Prostate gland (tissue), 2 donors: ENCODE results near the gene AHNAK2. TPM values are rescaled to one million over a fixed set of nuclear protein-coding genes. Genes with fewer than 3 reads are reported as not detected.

Experiments
- DNase-seq: peaks from one replicate; pipeline ENCODE4 v3.0.0-alpha.2; 2019; ENCODE audit warnings: low spot score
- H3K27ac ChIP-seq, 2 donors: fragments of 200-600 bp; sonication (generic); 2 replicates each; pipeline ENCODE4 v1.5.1; 2017 to 2019
- H3K27me3 ChIP-seq: fragments of 200-600 bp; sonication (generic); replicated peaks from 2 replicates; pipeline ENCODE4 v1.5.1; 2019; ENCODE audit not compliant: insufficient read depth
- H3K36me3 ChIP-seq, 2 donors: fragments of 200-600 bp; sonication (generic); 1 replicate in 1 of 2; 2 replicates in 1 of 2; pipeline versions ENCODE4 v1.5.1 to v1.8.1; 2017 to 2019
- H3K4me1 ChIP-seq: fragments of 200-600 bp; sonication (generic); replicated peaks from 2 replicates; pipeline ENCODE4 v1.5.1; 2019
- H3K4me3 ChIP-seq, 2 donors: fragments of 200-600 bp; sonication (generic); 2 replicates each; pipeline ENCODE4 v1.5.1; 2017 to 2019
- H3K9me3 ChIP-seq: fragments of 200-600 bp; sonication (generic); 2 replicates; pipeline ENCODE4 v1.5.1; 2017
- POLR2A ChIP-seq: fragments of 450-650 bp; IDR thresholded peaks from one replicate; pipeline ENCODE4 v1.6.1; 2016; ENCODE audit warnings: antibody characterized with exemption, mild to moderate bottlenecking
- POLR2AphosphoS5 ChIP-seq: sonication (generic); formaldehyde crosslinking; IDR thresholded peaks from one replicate; pipeline ENCODE4 v1.6.1; 2017; ENCODE audit warnings: antibody characterized with exemption
- WGBS: methylation state at CpG from one replicate; pipeline ENCODE4 v1.1.5; 2018; 5-methylcytosine and 5-hydroxymethylcytosine counted together
- intact Hi-C: fragments of 100-400 bp; cut with DNase I; formaldehyde crosslinking; loops from one replicate; pipeline ENCODE4 v1.14.2; 2022
- total RNA-seq, 2 donors: library from RNA; depleted of rRNA; stranded (reverse); fragments of >200 nt; gene quantifications; one replicate each; pipeline ENCODE4 v1.1.0, GENCODE V29; 2016
- TF ChIP-seq, protein P1 (sequence below), 4 experiments: fragments of 200-600 bp in 2 of 4; fragments of 450-650 bp in 2 of 4; sonication (generic) in 2 of 4; IDR thresholded peaks; 1 replicate in 3 of 4; 2 replicates in 1 of 4; pipeline ENCODE4 v1.5.1; 2016 to 2019; ENCODE audit warnings: antibody characterized with exemption in 4 of 4, mild to moderate bottlenecking in 2 of 4, moderate library complexity in 2 of 4

AHNAK2 gene
- total RNA-seq, 2 donors from 2014 or later, result 18.3 to 27.2 TPM

DNA sequence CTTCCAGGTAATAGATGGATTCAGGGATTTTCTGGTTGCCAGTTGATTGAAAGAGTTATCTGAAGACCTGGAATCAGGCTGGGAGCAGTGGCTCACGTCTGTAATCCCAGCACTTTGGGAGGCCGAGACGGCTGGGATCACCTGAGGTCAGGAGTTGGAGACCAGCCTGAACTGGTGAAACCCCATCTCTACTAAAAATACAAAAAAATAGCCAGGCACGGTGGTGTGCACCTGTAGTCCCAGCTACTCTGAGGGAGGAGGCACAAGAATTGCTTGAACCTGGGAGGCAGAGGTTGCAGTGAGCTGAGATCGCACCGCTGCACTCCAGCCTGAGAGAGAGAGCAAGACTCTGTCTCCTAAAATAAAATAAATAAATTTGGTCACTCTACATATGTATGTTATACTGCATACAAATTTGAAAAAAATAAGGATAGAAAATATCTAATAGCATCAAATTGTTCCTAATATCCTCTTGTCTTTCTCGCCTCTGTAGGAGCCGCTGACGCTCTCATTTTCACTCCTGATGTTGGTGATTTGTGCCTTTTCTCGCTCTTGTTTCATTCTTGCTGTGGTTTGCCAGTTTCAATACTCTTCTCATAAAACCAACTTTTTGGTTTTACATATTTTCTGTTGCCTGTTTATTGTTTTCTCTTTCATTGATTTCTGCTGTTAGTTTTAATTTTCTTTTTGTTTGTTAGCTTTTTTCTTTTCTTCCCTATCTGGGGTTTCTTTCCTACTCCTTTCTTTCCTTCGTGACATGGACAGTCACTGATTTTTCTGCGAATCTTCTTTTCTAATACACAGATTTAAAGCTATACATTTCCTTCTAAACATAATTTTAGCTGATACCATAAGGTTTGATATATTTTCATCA lies 77.3 kb downstream of the AHNAK2 start:
- H3K27ac ChIP-seq, result no peak overlapping the region
- no peaks in the 10 kb centered on the region for H3K36me3 ChIP-seq
- 85% methylated on average over 12 of the region's 12 CpGs for WGBS
- no peak for TF ChIP-seq POLR2A
- TF ChIP-seq, protein P1, sequence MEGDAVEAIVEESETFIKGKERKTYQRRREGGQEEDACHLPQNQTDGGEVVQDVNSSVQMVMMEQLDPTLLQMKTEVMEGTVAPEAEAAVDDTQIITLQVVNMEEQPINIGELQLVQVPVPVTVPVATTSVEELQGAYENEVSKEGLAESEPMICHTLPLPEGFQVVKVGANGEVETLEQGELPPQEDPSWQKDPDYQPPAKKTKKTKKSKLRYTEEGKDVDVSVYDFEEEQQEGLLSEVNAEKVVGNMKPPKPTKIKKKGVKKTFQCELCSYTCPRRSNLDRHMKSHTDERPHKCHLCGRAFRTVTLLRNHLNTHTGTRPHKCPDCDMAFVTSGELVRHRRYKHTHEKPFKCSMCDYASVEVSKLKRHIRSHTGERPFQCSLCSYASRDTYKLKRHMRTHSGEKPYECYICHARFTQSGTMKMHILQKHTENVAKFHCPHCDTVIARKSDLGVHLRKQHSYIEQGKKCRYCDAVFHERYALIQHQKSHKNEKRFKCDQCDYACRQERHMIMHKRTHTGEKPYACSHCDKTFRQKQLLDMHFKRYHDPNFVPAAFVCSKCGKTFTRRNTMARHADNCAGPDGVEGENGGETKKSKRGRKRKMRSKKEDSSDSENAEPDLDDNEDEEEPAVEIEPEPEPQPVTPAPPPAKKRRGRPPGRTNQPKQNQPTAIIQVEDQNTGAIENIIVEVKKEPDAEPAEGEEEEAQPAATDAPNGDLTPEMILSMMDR (IDR thresholded peaks at IDR 0.05), result no peak
- TF ChIP-seq POLR2AphosphoS5, result no peak
- no peak for DNase-seq
- no peaks in the 10 kb centered on the region for H3K9me3 ChIP-seq
- no peaks in the 10 kb centered on the region for H3K4me1 ChIP-seq
- intact Hi-C loops, result no loop called here
- no peak overlapping the region for H3K4me3 ChIP-seq
- no peaks in the 10 kb centered on the region for H3K27me3 ChIP-seq

DNA sequence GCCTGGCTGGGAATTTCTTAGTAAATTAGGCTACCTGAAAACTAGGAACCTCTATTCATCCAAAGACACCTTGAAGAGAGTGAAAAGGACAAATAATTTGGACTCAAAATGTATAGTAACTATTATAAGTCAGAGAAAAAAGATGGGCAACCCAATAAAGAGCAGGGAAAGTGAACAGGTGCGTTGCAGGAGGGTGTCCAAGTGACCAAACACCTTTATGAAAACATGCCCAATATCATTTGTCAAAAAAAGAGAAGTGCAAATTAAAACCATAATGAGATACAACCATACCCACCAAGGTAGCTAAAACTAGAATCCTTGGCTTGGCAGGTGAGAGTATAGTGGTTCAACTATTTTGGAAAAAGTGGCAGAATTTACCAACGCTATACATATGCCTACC lies 78.4 kb downstream of the AHNAK2 start:
- Histone ChIP-seq H3K4me1 (no peaks in the 10 kb centered on the region), H3K27me3 (no peaks in the 10 kb centered on the region), H3K4me3 (no peak overlapping the region), H3K27ac (no peak overlapping the region), H3K36me3 (no peaks in the 10 kb centered on the region), H3K9me3 (no peaks in the 10 kb centered on the region)
- 59% methylated on average over 2 of the region's 2 CpGs for WGBS
- no peak for DNase-seq
- intact Hi-C loops, result loop anchor here (5.0 kb wide), 1 partner anchor 33 kb away; no protein-coding TSS in a partner anchor
- TF ChIP-seq POLR2AphosphoS5 (no peak), POLR2A (no peak)
- TF ChIP-seq, protein P1 (IDR thresholded peaks at IDR 0.05), result no peak

DNA sequence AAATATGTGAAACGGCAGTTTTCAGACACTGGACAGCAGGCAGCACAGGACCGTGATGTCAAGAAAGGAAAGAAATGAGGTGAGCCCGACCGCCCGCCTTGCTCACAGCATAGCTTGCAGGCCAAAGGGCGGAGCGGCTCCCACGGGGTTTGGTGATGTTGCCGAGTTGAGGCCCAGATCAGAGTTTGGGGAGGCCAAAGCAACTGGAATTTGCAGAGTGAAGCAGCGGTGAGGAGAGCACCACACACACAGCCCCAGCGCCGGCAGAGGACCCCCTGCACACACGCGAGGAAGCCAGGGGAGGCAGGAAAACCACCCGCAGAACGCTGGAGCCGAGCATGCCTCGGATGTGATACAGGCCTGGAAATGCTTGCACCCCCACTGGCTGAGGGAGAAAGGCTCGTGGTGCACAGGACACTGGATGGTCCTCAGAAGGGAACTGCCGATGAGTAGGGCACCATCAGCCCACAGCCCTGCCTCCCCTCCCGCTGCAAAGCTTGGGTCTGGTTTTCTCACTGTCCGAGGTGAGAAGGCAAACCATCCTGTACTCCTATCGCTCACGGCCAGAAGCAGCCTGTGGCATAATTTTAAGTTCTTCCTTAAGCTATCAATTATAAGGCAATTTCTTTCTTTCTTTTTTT lies 79.2 kb downstream of the AHNAK2 start:
- H3K36me3 ChIP-seq, result no peaks in the 10 kb centered on the region
- intact Hi-C loops, result loop anchor here (5.0 kb wide), 1 partner anchor 33 kb away; no protein-coding TSS in a partner anchor
- no peak overlapping the region for H3K4me3 ChIP-seq
- H3K4me1 ChIP-seq, result no peaks in the 10 kb centered on the region
- 67% methylated on average over 24 of the region's 24 CpGs for WGBS
- TF ChIP-seq, protein P1 (IDR thresholded peaks at IDR 0.05), result no peak
- TF ChIP-seq POLR2AphosphoS5, result no peak
- TF ChIP-seq POLR2A, result no peak
- H3K27ac ChIP-seq, result no peak overlapping the region
- H3K27me3 ChIP-seq, result no peaks in the 10 kb centered on the region
- DNase-seq, result no peak
- H3K9me3 ChIP-seq, result no peaks in the 10 kb centered on the region

DNA sequence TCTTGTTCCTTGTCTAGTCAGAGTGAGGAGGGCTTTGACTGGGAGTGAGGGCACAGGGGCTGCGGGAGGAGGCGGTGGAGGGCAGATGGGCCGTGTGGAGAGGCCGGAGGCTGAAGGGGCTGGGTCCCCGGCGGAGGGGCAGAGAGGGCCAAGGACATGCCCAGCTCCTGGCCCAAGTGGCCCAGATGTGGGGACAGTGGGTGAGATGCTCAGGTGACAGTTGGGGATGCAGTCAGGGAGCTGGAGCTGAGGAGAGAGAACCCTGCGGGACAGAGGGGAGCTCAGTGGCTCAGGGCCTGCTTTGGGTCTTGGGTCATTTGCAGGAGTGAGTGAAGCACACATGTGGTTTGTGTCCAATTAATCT lies 80.0 kb downstream of the AHNAK2 start:
- Histone ChIP-seq H3K4me1 (no peaks in the 10 kb centered on the region), H3K27me3 (no peaks in the 10 kb centered on the region), H3K36me3 (no peaks in the 10 kb centered on the region), H3K27ac (no peak overlapping the region), H3K4me3 (no peak overlapping the region), H3K9me3 (no peaks in the 10 kb centered on the region)
- TF ChIP-seq, protein P1 (IDR thresholded peaks at IDR 0.05), result no peak
- TF ChIP-seq POLR2AphosphoS5, result no peak
- WGBS, result 94% methylated on average over 7 of the region's 7 CpGs
- DNase-seq, result no peak
- intact Hi-C loops, result loop anchor here (5.0 kb wide), 1 partner anchor 34 kb away; no protein-coding TSS in a partner anchor
